Measurements from ENCODE around the gene OSGIN1.

OSGIN1 gene

GRCh38 chr16:83914091-83914710 lies 38.8 kb upstream of the OSGIN1 start:
- Histone ChIP-seq H3K27ac (ENCODE audit: insufficient read depth, low read length, poor library complexity, severe bottlenecking) (no peak overlapping the region), H3K27me3 (replicated peaks; ENCODE audit: control insufficient read depth, insufficient read depth, low read length, poor library complexity, severe bottlenecking) (no peaks in the 10 kb centered on the region), H3K4me3 (ENCODE audit: insufficient read depth, low read depth, low read length, poor library complexity, severe bottlenecking) (no peak overlapping the region), H3K36me3 (ENCODE audit: control insufficient read depth, insufficient read depth, low read length) (peaks cover 60% of the 10 kb centered on the region), H3K9me3 (ENCODE audit: control insufficient read depth, low read length) (no peaks in the 10 kb centered on the region), H3K4me1 (ENCODE audit: control insufficient read depth, insufficient read depth, low read length, poor library complexity, severe bottlenecking) (no peaks in the 10 kb centered on the region)
- DNase-seq, result no peak

GRCh38 chr16:83915081-83915480 lies 38.0 kb upstream of the OSGIN1 start:
- DNase-seq, result no peak
- no peaks in the 10 kb centered on the region for H3K9me3 ChIP-seq (ENCODE audit: control insufficient read depth, low read length)
- H3K4me1 ChIP-seq (ENCODE audit: control insufficient read depth, insufficient read depth, low read length, poor library complexity, severe bottlenecking), result no peaks in the 10 kb centered on the region
- H3K36me3 ChIP-seq (ENCODE audit: control insufficient read depth, insufficient read depth, low read length), result peaks cover 65% of the 10 kb centered on the region
- no peak overlapping the region for H3K4me3 ChIP-seq (ENCODE audit: insufficient read depth, low read depth, low read length, poor library complexity, severe bottlenecking)
- no peaks in the 10 kb centered on the region for H3K27me3 ChIP-seq (replicated peaks; ENCODE audit: control insufficient read depth, insufficient read depth, low read length, poor library complexity, severe bottlenecking)
- H3K27ac ChIP-seq (ENCODE audit: insufficient read depth, low read length, poor library complexity, severe bottlenecking), result no peak overlapping the region

DNA sequence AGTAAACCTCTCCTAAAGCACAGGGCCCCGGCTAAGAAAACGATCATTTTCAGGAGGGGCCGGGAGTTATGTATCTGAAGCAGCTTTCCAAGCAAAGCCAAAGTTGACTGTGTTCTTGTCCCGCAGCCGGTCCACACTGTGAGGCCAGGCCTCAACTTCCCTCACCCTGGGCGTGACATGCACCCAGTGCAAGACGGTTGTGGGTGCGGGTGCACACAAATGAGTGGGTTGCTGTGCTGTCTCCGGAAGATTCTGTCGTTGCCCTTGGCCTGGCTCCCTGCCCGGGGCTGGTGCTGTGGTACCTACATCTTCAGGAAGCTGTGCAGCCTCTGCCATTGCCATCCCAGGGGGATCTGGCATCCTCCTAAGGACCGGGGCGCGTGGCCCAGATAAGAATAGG lies 37.5 kb upstream of the OSGIN1 start:
- H3K4me3 ChIP-seq (ENCODE audit: insufficient read depth, low read depth, low read length, poor library complexity, severe bottlenecking), result no peak overlapping the region
- H3K27me3 ChIP-seq (replicated peaks; ENCODE audit: control insufficient read depth, insufficient read depth, low read length, poor library complexity, severe bottlenecking), result no peaks in the 10 kb centered on the region
- no peak overlapping the region for H3K27ac ChIP-seq (ENCODE audit: insufficient read depth, low read length, poor library complexity, severe bottlenecking)
- peaks cover 65% of the 10 kb centered on the region for H3K36me3 ChIP-seq (ENCODE audit: control insufficient read depth, insufficient read depth, low read length)
- no peaks in the 10 kb centered on the region for H3K9me3 ChIP-seq (ENCODE audit: control insufficient read depth, low read length)
- DNase-seq, result no peak
- no peaks in the 10 kb centered on the region for H3K4me1 ChIP-seq (ENCODE audit: control insufficient read depth, insufficient read depth, low read length, poor library complexity, severe bottlenecking)

DNA sequence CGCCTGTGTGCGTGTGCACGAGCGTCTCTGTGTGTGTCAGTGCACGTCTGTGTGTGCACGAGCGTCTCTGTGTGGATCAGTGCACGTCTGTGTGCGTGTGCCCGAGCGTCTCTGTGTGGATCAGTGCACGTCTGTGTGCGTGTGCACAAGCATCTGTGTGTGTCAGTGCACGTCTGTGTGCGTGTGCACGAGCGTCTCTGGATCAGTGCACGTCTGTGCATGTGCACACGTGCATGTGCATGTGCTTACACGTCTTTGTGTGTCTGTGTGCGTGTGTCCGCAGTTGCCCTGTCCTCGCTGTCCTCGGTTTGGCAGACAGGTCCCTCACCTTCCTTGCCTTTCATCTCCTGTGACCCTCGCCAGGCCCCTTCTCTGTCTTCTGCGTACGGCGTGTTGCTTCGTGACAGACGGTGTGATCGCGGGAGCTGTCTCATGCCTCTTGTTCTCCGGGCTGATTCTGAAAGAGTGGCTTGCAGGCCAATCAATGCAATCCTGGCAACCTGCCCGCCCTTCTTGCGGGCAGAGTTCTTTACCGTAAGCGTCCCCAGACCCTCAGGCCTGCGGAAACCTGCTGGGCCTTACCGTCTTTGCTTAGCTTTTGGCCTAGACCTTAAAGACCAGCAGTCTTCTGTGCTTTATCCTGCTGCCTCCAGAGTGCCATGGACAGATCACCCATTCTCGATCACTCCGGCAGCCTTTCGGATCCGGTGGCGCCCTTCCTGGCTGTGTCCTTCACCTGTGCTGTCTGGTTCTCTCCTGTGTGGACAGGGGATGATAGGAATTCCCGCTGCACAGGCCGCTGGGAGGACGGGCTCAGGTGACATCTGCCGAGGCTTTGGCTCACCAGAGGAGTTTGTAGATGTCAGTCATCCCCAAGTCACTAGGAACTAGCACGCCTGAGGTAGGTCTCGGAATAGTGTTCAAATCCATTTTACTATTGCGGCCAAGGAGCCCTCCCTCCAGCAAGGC lies 35.6 kb upstream of the OSGIN1 start:
- Histone ChIP-seq H3K4me1 (ENCODE audit: control insufficient read depth, insufficient read depth, low read length, poor library complexity, severe bottlenecking) (no peaks in the 10 kb centered on the region), H3K36me3 (ENCODE audit: control insufficient read depth, insufficient read depth, low read length) (peaks cover 55% of the 10 kb centered on the region), H3K4me3 (ENCODE audit: insufficient read depth, low read depth, low read length, poor library complexity, severe bottlenecking) (no peak overlapping the region), H3K27ac (ENCODE audit: insufficient read depth, low read length, poor library complexity, severe bottlenecking) (no peak overlapping the region), H3K9me3 (ENCODE audit: control insufficient read depth, low read length) (no peaks in the 10 kb centered on the region), H3K27me3 (replicated peaks; ENCODE audit: control insufficient read depth, insufficient read depth, low read length, poor library complexity, severe bottlenecking) (no peaks in the 10 kb centered on the region)
- no peak for DNase-seq

DNA sequence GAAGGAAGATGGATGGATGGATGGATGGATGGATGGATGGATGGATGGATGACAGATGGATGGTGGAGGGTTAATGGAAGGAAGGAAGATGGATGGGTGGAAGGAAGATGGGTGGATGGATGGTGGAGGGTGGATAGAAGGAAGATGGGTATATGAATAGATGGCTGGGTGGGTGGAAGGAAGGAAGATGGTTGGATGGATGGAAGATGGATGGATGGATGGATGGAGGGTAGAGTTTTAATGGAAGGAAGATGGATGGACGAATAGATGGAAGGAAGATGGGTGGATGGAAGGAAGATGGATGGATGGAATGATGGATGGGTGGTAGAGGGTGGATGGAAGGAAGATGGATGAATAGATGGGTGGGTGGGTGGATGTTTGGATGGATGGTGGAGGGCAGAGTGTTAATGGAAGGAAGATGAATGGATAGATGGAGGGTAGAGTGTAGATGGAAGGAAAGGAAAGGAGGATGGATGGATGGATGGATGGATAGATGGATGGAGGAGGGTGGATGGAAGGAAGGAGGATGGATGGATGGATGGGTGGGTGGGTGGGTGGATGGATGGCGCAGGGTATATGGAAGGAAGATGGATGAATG lies 32.0 kb upstream of the OSGIN1 start:
- Histone ChIP-seq H3K36me3 (ENCODE audit: control insufficient read depth, insufficient read depth, low read length) (peaks cover 26% of the 10 kb centered on the region), H3K4me3 (ENCODE audit: insufficient read depth, low read depth, low read length, poor library complexity, severe bottlenecking) (no peak overlapping the region), H3K4me1 (ENCODE audit: control insufficient read depth, insufficient read depth, low read length, poor library complexity, severe bottlenecking) (no peaks in the 10 kb centered on the region), H3K9me3 (ENCODE audit: control insufficient read depth, low read length) (no peaks in the 10 kb centered on the region), H3K27ac (ENCODE audit: insufficient read depth, low read length, poor library complexity, severe bottlenecking) (no peak overlapping the region), H3K27me3 (replicated peaks; ENCODE audit: control insufficient read depth, insufficient read depth, low read length, poor library complexity, severe bottlenecking) (no peaks in the 10 kb centered on the region)
- DNase-seq, result no peak

DNA sequence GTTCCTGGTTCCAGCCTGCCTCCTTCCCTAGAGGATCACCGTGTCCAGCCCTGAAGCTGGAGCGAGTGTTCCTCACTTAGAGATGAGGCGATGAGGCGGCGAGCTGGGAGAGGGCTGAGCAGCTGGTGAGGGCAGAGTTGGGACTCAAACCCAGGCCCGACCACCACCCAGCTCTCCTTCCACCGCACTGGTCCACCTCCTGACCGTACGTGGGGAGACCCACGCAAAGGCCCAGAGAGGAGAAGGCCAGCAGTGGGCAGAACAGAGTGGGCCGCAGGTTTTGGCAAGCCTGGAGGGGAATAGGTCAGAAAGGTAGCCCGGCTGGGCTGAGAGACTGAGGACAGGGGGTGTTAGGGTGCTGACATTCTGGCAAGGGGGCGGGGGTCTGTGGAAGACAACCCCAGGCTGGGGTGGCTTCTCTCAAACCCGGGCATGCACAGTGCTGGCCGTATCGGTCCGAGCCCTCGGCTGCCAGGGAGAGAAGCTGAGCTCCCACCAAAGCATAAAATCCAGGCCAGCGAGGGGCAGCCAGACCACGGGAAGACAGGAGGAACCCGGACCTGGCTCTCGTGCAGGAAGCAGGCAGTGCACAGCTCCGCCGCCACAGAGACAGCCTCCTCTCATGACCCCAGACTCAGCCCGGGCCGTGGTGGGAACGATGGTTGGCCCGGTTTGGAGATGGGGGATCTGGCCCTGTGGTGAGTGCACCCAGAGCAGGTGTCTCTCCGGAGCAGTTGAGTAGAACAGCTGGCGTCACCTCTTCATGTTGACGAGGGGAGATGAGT lies 29.3 kb upstream of the OSGIN1 start:
- Histone ChIP-seq H3K27me3 (replicated peaks; ENCODE audit: control insufficient read depth, insufficient read depth, low read length, poor library complexity, severe bottlenecking) (no peaks in the 10 kb centered on the region), H3K4me3 (ENCODE audit: insufficient read depth, low read depth, low read length, poor library complexity, severe bottlenecking) (no peak overlapping the region), H3K9me3 (ENCODE audit: control insufficient read depth, low read length) (no peaks in the 10 kb centered on the region), H3K27ac (ENCODE audit: insufficient read depth, low read length, poor library complexity, severe bottlenecking) (no peak overlapping the region), H3K4me1 (ENCODE audit: control insufficient read depth, insufficient read depth, low read length, poor library complexity, severe bottlenecking) (no peaks in the 10 kb centered on the region), H3K36me3 (ENCODE audit: control insufficient read depth, insufficient read depth, low read length) (peaks cover 12% of the 10 kb centered on the region)
- no peak for DNase-seq

DNA sequence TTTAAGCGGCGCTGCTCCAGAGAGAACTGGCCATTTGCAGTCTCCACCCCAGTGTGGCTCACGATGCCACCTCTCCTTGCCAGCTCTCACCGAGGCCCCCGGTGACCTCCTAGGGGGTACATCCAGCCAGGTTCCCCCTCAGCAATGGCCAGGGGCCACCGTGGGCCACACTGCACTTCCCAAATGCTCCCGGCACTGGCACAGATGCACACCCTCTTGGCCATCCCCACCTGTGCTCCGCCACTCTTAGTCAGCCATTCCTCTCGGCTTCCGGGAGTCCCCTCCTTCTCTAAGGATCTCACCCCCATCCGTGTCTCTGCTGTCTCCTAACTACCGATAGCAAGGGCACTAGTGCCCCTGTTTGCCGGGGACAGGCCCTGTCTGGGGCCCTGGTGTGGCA lies 28.4 kb upstream of the OSGIN1 start:
- Histone ChIP-seq H3K4me3 (ENCODE audit: insufficient read depth, low read depth, low read length, poor library complexity, severe bottlenecking) (no peak overlapping the region), H3K27me3 (replicated peaks; ENCODE audit: control insufficient read depth, insufficient read depth, low read length, poor library complexity, severe bottlenecking) (no peaks in the 10 kb centered on the region), H3K4me1 (ENCODE audit: control insufficient read depth, insufficient read depth, low read length, poor library complexity, severe bottlenecking) (no peaks in the 10 kb centered on the region), H3K9me3 (ENCODE audit: control insufficient read depth, low read length) (no peaks in the 10 kb centered on the region), H3K36me3 (ENCODE audit: control insufficient read depth, insufficient read depth, low read length) (peaks cover 11% of the 10 kb centered on the region), H3K27ac (ENCODE audit: insufficient read depth, low read length, poor library complexity, severe bottlenecking) (no peak overlapping the region)
- DNase-seq, result no peak

DNA sequence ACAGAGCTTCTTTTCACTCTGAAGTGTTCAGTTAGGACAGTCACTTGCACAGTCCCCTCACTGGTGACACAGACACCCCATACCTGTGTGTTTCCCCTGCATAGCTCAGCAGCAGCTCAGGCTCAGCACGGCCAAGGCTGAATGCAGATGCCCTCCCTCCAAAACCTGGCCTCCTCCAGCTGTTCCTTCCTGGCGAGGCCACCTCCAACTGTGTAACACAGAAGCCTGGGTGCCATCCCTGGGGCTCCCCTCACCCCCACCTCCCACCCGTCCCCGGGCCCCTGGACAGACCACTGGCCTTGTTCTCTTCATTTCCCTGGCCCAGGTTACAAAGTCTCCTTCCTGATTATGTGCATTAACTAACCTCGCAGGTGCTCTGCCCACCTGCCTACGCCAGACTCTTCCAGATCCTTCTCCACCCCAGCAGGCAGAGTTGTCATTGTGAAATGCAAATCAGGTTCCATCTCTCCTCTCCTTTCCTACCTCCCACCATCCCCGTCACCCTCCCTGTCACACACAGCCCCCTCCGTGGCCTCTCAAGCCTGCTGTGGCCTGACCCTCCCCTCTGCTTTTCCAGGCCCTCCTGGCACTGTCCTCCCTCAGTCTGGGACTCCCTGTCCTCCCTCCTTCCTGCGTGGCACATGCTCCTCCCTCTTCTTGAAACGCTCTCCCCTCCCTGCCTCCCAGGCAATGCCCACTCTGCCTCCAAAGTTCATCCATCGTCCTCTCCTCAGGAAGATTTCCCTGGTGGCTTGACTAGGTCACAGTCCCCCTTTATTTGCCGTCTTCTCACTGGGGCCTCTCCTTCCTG lies 27.7 kb upstream of the OSGIN1 start:
- H3K4me3 ChIP-seq (ENCODE audit: insufficient read depth, low read depth, low read length, poor library complexity, severe bottlenecking), result no peak overlapping the region

More for the DNA sequence above, 27.7 kb upstream of the OSGIN1 start:
- no peak for DNase-seq
- H3K27me3 ChIP-seq (replicated peaks; ENCODE audit: control insufficient read depth, insufficient read depth, low read length, poor library complexity, severe bottlenecking), result no peaks in the 10 kb centered on the region
- no peak overlapping the region for H3K27ac ChIP-seq (ENCODE audit: insufficient read depth, low read length, poor library complexity, severe bottlenecking)
- no peaks in the 10 kb centered on the region for H3K9me3 ChIP-seq (ENCODE audit: control insufficient read depth, low read length)
- H3K4me1 ChIP-seq (ENCODE audit: control insufficient read depth, insufficient read depth, low read length, poor library complexity, severe bottlenecking), result no peaks in the 10 kb centered on the region
- H3K36me3 ChIP-seq (ENCODE audit: control insufficient read depth, insufficient read depth, low read length), result peaks cover 6% of the 10 kb centered on the region
